CD4-positive, alpha-beta T cell treated with Interleukin-6 for 4 hours (primary cell): Measurements from ENCODE around the gene ELFN1.

Experiments used
- DNase-seq: peaks from one replicate; pipeline ENCODE4 v3.0.0-alpha.2; 2020; ENCODE audit warnings: mixed read lengths

Gene ELFN1

GRCh38 chr7:1745576-1746490, 75.8 kb downstream of the ELFN1 start:
- DNase-seq: no peak

GRCh38 chr7:1746491-1746975, 76.5 kb downstream of the ELFN1 start:
- no peak for DNase-seq

- no peak for DNase-seq
These were observed 77.1 kb downstream of the ELFN1 start for GRCh38 chr7:1747004-1747801.

- no peak for DNase-seq
These were observed 78.2 kb downstream of the ELFN1 start for GRCh38 chr7:1748076-1748838.

GRCh38 chr7:1748839-1749173, 78.7 kb downstream of the ELFN1 start:
- DNase-seq: no peak

- no peak for DNase-seq
These were observed 79.3 kb downstream of the ELFN1 start for GRCh38 chr7:1749351-1749863.

- DNase-seq: no peak
These were observed 79.9 kb downstream of the ELFN1 start for GRCh38 chr7:1749864-1750466.

GRCh38 chr7:1750541-1751021, 80.5 kb downstream of the ELFN1 start:
- no peak for DNase-seq

GRCh38 chr7:1752111-1752510, 82.0 kb downstream of the ELFN1 start:
- DNase-seq: no peak

- no peak for DNase-seq
These were observed 82.9 kb downstream of the ELFN1 start for GRCh38 chr7:1752771-1753563.

- no peak for DNase-seq
These were observed 83.4 kb downstream of the ELFN1 start for GRCh38 chr7:1753564-1753867.

GRCh38 chr7:1754345-1754908, 84.3 kb downstream of the ELFN1 start:
- no peak for DNase-seq

GRCh38 chr7:1755783-1756625, 85.9 kb downstream of the ELFN1 start:
- DNase-seq: no peak

- no peak for DNase-seq
These were observed 87.5 kb downstream of the ELFN1 start for GRCh38 chr7:1757601-1758000.

GRCh38 chr7:1758028-1758858, 88.2 kb downstream of the ELFN1 start:
- peak; percentile 12 for DNase-seq

GRCh38 chr7:1758859-1759521, 88.9 kb downstream of the ELFN1 start:
- no peak for DNase-seq

- DNase-seq: no peak
These were observed 91.0 kb downstream of the ELFN1 start for GRCh38 chr7:1761097-1761496.

- DNase-seq: no peak
These were observed 91.7 kb downstream of the ELFN1 start for GRCh38 chr7:1761774-1762173.
